ENCODE measurements around the gene RPRD1B. TPM values are rescaled to one million over a fixed set of nuclear protein-coding genes. Genes with fewer than 3 reads are reported as not detected.

The RPRD1B gene
- total RNA-seq, 1 experiment from 2014 or later: 33.9 TPM

DNA sequence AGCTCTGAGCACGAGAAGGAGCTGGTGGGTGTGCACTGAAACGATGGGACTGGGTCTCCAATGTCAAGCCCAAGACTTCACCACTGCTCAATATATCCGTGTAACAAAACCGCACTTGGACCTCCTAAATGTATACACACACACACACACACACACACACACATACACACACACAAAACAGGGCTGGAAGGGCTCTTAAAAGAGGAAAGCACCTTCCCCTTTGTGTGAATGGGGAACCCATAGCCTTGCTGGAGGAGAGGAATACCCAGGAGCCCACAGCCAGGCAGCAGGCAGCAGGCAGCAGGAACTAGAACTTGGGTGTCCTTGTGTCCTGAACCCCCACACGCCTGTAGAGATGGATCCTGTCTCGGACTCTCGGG is 101.7 kb downstream of the RPRD1B start:
- no peak for DNase-seq (ENCODE audit: low spot score)

DNA sequence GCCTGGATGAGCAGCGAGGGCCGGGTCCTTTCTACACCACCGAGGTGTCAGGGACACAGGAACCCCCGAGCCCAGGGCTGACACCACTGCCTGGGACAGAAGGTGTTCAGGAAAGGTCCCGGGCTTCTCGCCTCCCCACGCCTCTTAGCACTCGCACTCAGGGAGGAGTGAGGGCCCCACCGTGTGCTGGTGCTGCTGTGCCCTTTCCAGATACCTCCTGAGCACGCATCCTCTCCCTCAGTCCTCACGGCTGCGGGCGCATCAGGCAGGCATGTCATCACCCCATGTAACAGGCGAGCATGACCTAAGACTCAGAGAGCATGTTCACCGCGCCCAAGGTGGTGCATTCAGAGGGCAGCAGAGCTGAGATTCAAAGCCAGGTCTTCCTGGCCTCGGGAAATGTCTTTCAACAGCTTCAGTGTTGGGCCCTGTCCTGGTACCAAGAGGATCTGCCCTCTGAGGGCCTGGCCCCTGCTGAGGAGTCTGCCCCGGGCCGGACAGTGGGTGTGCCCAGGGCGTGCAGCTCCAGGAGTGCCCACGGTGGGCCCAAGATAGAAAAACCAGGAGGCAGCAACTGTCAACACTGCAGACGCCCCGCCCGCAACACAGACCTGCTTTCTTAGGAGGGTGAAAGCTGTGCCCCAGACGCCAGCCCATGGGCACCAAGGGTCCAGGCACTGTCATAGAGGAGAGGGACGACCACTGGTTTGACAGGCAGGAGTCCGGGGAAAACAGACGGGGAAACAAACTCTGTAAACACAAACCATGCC is 102.3 kb downstream of the RPRD1B start:
- DNase-seq (ENCODE audit: low spot score): peak; percentile 61

DNA sequence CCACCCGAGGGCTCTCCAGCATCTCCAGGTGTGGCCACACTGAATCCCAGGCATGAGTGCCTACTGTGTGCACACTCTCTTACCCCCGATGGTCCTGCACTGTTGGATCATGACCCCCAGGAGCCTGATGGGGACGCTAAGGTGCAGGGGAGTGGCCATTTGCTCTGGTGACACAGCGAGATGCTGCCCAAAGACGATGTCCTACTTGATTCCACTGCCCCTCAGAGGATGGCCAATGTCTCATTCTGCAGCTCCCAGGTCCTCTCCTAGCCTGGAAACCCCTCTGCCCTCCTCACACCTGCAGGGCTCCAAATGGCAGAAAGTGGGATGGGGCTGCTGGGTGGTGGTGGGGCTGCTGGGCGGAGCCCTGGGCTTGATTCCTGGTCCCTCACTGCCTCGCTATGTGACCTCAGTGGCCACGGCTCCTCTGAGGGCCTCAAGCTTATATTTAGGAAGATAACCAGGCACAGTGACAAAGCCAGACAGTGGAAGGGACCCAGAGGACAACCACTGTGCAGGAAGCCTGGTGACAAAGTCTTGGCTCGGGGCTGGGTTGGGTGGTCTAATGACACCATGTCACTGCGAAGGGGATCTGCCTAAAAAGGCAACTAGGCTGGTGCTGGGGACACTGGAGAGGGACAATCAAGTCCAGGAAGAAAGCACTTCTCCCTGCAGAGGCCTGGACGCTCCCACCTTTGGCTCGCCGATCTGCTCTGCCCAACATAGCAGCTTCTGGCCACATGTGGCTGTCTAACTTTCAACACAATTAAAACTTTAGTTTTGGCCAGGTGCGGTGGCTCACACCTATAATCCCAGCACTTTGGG is 103.1 kb downstream of the RPRD1B start:
- no peak for DNase-seq (ENCODE audit: low spot score)

DNA sequence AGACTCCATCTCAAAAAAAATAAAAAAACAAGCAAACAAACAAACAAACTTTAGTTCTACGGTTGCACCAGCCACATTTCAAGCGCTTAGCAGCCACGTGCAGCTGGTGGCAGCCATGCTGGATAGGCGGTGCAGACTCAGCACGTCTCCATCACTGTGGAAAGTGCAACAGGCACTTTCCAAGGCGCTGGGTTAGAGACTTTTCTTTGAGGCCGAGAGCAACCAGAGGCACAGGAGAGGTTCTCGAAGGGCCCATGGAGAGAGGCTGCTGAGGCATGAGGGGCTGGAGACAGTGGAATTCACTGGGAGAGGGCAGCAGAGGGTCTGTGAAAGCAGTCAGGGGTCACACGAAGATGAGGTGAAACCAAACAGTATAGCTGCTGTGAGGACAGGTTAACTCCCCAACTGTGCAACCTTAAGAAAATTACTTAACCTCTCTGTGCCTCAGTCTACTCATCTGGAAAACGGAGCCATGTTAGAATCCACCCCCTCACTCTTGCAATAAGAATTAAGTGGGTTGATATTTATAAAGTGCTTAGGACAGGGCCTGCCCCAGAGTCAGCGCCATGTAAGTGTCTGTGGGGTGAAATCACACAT is 104.0 kb downstream of the RPRD1B start:
- no peak for DNase-seq (ENCODE audit: low spot score)

DNA sequence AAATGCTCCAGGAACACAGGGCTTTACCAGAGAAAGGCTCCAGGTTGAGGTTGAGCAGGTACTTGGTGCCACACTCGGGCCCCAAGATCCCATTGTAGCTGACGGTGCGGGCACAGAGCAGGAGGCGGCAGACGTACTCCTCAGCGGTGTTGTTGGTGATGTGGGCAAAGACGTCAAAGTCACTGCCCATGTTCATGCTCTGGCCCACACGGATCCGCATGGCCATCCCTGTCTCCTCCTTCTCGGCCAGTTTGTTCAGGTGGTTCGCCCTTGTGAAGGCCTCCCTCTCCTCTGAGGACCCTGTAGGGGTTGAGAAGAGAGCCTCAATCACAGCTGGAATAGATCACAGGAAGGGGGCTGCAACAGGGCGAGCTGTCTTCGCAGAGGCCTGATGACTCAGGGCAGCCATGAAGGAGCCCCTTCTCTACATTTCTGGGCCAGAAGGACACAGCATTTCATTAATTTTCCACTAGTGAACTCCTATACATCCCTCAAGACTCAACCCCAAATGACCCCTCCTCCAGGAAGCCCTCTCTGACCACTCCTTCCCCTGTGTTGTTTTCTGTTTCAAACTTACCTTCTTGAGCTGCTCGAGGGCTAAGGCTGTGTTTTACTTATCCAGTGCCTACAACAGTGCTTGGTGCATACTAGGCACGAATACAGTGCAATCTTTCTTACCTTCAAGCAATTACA is 104.7 kb downstream of the RPRD1B start:
- no peak for DNase-seq (ENCODE audit: low spot score)

DNA sequence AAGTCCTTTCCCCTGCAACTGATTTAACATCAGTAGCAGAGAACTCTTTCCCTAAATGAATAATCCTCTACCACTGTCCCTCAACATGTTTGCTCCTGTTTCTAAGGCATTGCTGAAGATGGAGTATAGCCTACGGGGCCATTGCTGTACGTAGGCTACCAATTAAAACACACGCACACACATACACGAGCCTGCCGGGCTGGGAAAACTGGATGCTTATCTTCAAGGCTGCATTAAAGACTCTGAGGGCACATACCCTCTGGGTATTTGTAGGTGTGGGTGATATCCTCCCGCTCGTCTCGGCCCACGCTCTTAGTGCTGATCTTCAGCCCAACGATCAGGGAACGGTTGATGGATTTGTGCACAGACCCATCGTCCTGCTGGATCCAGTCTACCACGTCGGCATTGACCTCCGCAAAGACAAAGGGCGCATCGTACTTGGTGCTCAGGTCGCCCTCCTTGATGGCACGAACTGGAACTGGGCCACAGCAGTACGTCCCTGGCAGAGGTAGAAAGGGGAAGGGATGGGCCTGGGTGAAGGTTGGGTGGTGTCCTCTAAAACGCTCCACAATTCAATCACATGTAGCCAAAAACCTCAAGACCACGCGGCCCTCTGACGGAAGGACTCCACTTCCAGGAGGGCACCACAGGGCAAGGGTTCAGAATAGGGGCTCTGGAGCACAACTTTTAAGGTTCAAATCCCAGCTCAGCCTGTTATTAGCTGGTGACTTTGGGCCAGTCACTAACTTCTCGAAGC is 105.8 kb downstream of the RPRD1B start:
- DNase-seq (ENCODE audit: low spot score): no peak

DNA sequence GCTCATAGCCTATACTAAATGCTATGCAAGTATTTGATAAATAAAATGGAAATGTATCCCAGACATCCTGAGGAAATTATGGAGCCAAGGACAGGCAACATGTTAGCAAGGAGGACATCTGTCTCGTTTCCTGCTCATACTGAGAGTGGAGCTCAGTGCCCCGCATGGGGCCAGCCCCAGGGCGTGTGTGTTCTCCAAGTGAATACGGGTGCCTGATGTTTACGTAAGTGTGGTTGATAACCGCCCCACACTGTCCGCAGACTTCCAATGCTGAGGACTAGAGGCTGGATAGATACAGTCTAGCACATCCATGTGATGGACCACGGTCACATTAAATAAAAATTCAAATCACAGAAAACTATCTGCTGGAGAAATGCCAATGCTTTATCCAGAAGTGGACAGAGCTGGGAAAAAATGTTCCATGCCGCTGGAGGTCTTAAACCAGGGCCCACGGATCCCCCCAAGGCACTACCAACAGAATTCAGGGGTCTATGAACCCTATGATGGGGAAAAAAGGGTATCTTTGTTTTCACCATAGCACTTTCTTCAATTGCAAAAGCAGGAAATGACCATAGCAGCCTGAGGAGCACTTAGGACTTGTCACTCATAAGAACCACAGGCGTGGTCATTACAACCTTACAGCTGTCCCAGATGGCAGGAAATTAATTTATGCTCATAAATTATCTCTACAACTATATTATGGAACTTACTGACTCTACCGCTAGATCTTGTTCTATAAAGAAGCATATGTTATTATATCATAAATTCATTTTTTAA is 106.6 kb downstream of the RPRD1B start:
- no peak for DNase-seq (ENCODE audit: low spot score)

DNA sequence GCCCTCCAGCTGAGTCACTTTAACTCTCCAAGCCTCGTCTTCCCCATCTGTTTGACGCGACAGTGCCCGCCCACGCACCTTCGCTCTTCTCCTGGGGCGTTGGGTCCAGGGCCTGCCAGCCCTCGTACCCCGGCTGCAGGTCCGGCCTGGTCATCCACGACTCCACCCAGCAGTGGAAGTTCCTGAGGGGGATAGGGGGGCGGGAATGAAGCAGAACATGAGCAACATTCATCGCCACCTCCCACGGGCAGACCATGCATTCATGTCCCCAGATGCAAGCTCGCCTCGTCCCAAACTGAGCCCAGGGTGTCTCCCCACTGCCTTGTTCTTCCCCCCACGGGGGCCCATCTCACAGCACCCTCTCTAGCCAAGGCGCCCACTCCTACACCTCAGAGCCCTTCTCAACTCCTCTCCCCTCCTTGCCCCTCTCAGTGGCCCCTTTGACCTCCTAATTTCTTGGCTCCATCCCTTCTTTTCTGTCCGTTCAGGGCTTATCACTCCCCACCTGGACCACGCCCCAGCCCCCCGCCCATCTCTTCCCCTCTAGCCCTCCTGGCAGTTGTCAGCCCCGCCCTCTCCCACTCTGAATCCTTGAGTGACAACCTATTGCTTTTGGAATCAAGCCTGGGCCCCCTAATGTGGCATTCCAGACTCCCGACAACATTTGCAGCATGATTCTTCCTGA is 107.8 kb downstream of the RPRD1B start:
- DNase-seq (ENCODE audit: low spot score): no peak

Small RNAs within 50 kb of the gene (small RNA-seq; reads per million reads assigned to genes)
- not detected for gene RN7SL237P

Other genes with a start within 250 kb of the RPRD1B start
- not detected in 2 replicates for gene VSTM2L, start 130.6 kb upstream of the RPRD1B start, total RNA-seq (2014; rRNA removed; shearing (Covaris generic))
- gene TTI1, start 290 bp upstream of the RPRD1B start, total RNA-seq (2014; rRNA removed; shearing (Covaris generic)): 24.6 and 27.6 TPM in 2 replicates
- 253 and 254 TPM in 2 replicates for gene TGM2, start 131.5 kb downstream of the RPRD1B start, total RNA-seq (2014; rRNA removed; shearing (Covaris generic))
- gene KIAA1755, start 227.0 kb downstream of the RPRD1B start, total RNA-seq (2014; rRNA removed; shearing (Covaris generic)): 0.05 TPM in 1 of 2 replicates, not detected in the other